Measurements from ENCODE around the gene LDLR.

DNA sequence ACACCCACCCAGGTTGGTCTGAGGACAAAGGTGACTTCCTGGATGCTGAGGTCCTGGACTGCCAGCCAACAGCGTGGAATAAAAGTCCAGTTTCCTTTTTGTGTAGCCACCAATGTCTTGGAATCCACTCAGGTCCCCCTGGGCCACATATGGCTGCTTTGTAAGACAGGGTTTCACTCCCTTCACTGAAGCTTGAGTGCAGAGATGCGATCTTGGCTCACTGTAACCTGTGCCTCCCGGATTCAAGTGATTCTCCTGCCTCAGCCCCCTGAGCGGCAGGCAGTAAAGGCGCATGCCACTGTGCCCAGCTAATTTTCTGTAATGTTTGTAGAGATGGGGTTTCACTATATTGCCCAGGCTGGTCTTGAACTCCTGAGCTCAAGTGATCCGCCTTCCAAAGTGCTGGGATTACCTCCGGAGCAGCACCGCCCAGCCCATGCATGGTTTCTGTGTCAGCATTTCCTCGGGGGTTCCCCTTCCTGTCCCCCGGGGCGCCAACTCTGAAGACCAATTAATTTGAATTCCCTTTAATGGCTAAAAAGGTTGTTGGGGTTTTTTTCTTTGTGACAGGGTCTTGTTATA lies 90.5 kb downstream of the LDLR start:
- TF ChIP-seq POLR2A (IDR thresholded peaks at IDR 0.05): no peak
- TF ChIP-seq, protein P1, sequence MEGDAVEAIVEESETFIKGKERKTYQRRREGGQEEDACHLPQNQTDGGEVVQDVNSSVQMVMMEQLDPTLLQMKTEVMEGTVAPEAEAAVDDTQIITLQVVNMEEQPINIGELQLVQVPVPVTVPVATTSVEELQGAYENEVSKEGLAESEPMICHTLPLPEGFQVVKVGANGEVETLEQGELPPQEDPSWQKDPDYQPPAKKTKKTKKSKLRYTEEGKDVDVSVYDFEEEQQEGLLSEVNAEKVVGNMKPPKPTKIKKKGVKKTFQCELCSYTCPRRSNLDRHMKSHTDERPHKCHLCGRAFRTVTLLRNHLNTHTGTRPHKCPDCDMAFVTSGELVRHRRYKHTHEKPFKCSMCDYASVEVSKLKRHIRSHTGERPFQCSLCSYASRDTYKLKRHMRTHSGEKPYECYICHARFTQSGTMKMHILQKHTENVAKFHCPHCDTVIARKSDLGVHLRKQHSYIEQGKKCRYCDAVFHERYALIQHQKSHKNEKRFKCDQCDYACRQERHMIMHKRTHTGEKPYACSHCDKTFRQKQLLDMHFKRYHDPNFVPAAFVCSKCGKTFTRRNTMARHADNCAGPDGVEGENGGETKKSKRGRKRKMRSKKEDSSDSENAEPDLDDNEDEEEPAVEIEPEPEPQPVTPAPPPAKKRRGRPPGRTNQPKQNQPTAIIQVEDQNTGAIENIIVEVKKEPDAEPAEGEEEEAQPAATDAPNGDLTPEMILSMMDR (IDR thresholded peaks at IDR 0.05): no peak
